ENCODE results near the gene AKAP13.

Gene AKAP13

DNA sequence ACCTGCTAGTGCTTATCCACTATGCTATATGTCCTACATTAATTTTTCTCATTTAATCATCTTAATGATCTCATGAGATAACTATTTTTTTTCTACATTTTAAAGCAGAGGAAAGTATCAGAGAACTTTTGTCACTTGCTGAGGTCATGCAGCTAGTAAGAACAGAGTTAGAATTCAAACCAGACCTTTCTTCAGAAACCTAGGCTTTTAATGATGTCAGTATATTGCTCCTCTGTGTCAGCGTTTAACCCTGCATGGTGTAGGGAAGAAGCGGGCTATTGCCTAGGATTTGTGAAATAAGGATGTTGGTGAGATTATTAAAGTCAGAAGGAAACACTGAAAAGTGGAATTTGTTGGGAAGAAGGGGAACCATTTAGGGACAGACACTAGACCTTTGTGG, 121.2 kb downstream of the AKAP13 start:
- Histone ChIP-seq H3K23ac (ENCODE audit: low read depth, low read length, poor library complexity) (no peak overlapping the region), H2BK5ac (ENCODE audit: low read length) (no peak overlapping the region), H3K4me2 (ENCODE audit: insufficient read depth, low read length, poor library complexity, severe bottlenecking) (no peak overlapping the region), H4K8ac (ENCODE audit: low read depth, low read length) (no peak overlapping the region), H2BK12ac (ENCODE audit: low read length) (no peak overlapping the region), H3K4me3 (ENCODE audit: low read length in 2 of 2) (no peak overlapping the region), H4K91ac (ENCODE audit: low read depth, low read length, poor library complexity) (no peak overlapping the region), H2BK120ac (ENCODE audit: low read depth, low read length) (no peak overlapping the region), H3K79me1 (ENCODE audit: low read depth, low read length) (no peaks in the 10 kb centered on the region), H2AK5ac (ENCODE audit: low read depth, low read length) (no peak overlapping the region), H3K4ac (ENCODE audit: low read length) (no peak overlapping the region), H3K14ac (ENCODE audit: low read length) (no peak overlapping the region), H2AFZ (ENCODE audit: low read length) (no peak overlapping the region), H3K9ac (ENCODE audit: low read depth, low read length, poor library complexity) (no peak overlapping the region), H3K27ac (replicated peaks; ENCODE audit: low read length) (no peak overlapping the region), H3K4me1 (ENCODE audit: control insufficient read depth in 2 of 2, insufficient read depth in 1 of 2, low read depth in 1 of 2, low read length in 2 of 2) (peaks cover 13 to 20% of the 10 kb centered on the region in 2 donors), H3K18ac (ENCODE audit: low read length) (no peak overlapping the region), H3K27me3 (ENCODE audit: control insufficient read depth in 3 of 3, insufficient read depth in 3 of 3, low read depth in 1 of 3, low read length in 3 of 3) (no peaks in the 10 kb centered on the region), H3K9me3 (replicated peaks in 1 of 2; ENCODE audit: control insufficient read depth in 2 of 2, insufficient read depth in 1 of 2, low read depth in 1 of 2, low read length in 2 of 2) (no peaks in the 10 kb centered on the region), H3K36me3 (replicated peaks in 1 of 2; ENCODE audit: control insufficient read depth in 2 of 2, insufficient read depth in 2 of 2, low read length in 2 of 2) (no peaks in the 10 kb centered on the region), H2BK15ac (ENCODE audit: low read length) (no peak overlapping the region)
- WGBS, 2 donors (ENCODE audit: extremely low coverage in 2 of 2, insufficient read length in 2 of 2, insufficient replicate concordance in 1 of 2), result no CpG with 5 or more reads among the region's 2 CpGs
- DNase-seq (ENCODE audit: low spot score), result no peak

DNA sequence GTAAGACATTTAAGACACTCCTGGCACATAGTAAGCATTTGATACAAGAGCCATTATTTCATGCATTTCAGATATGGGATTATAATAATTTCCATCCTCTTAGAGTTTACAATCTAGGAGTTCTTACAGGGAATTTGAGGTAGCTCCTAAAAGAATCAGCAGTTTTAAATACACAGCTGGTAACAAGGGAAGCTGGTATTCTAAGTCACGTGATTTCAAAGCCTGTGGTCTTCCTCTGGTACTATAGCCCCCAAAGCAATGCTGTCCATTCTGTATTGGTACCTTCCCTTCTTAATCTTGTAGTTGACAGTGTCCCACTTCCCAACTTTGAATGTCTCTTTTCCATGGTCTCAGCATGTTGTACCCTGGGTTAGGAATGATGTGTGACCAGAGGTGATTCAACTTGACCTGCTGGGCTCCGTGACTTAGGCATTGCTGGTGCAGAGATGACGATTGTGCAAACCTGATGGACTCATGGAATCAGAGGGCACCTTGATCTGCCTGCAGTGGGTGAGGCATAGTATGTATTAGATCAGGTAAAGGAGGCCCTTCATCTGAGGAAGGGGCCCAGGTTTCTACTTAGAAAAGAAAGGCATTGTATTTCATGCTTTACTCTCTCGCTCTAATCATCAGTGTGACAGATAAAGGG, 122.9 kb downstream of the AKAP13 start:
- H4K8ac ChIP-seq (ENCODE audit: low read depth, low read length), result no peak overlapping the region
- H3K9me3 ChIP-seq (replicated peaks in 1 of 2; ENCODE audit: control insufficient read depth in 2 of 2, insufficient read depth in 1 of 2, low read depth in 1 of 2, low read length in 2 of 2), result no peaks in the 10 kb centered on the region
- no peak overlapping the region for H4K91ac ChIP-seq (ENCODE audit: low read depth, low read length, poor library complexity)
- no peak for DNase-seq (ENCODE audit: low spot score)
- H3K4me2 ChIP-seq (ENCODE audit: insufficient read depth, low read length, poor library complexity, severe bottlenecking), result no peak overlapping the region
- WGBS, 2 donors (ENCODE audit: extremely low coverage in 2 of 2, insufficient read length in 2 of 2, insufficient replicate concordance in 1 of 2), result no CpG with 5 or more reads among the region's 4 CpGs
- no peak overlapping the region for H3K27ac ChIP-seq (replicated peaks; ENCODE audit: low read length)
- no peaks in the 10 kb centered on the region for H3K36me3 ChIP-seq (replicated peaks in 1 of 2; ENCODE audit: control insufficient read depth in 2 of 2, insufficient read depth in 2 of 2, low read length in 2 of 2)
- no peak overlapping the region for H2BK120ac ChIP-seq (ENCODE audit: low read depth, low read length)
- H2BK12ac ChIP-seq (ENCODE audit: low read length), result no peak overlapping the region
- H2AFZ ChIP-seq (ENCODE audit: low read length), result no peak overlapping the region
- H2BK5ac ChIP-seq (ENCODE audit: low read length), result no peak overlapping the region
- no peak overlapping the region for H3K4me3 ChIP-seq (ENCODE audit: low read length in 2 of 2)
- H3K18ac ChIP-seq (ENCODE audit: low read length), result peak overlapping the region; percentile 33
- H3K4me1 ChIP-seq (ENCODE audit: control insufficient read depth in 2 of 2, insufficient read depth in 1 of 2, low read depth in 1 of 2, low read length in 2 of 2), result peaks cover 16 to 20% of the 10 kb centered on the region in 2 donors
- H2AK5ac ChIP-seq (ENCODE audit: low read depth, low read length), result no peak overlapping the region
- no peaks in the 10 kb centered on the region for H3K79me1 ChIP-seq (ENCODE audit: low read depth, low read length)
- H3K9ac ChIP-seq (ENCODE audit: low read depth, low read length, poor library complexity), result no peak overlapping the region
- H3K4ac ChIP-seq (ENCODE audit: low read length), result no peak overlapping the region
- H3K23ac ChIP-seq (ENCODE audit: low read depth, low read length, poor library complexity), result no peak overlapping the region
- H3K14ac ChIP-seq (ENCODE audit: low read length), result no peak overlapping the region
- no peak overlapping the region for H2BK15ac ChIP-seq (ENCODE audit: low read length)
- no peaks in the 10 kb centered on the region for H3K27me3 ChIP-seq (ENCODE audit: control insufficient read depth in 3 of 3, insufficient read depth in 3 of 3, low read depth in 1 of 3, low read length in 3 of 3)

DNA sequence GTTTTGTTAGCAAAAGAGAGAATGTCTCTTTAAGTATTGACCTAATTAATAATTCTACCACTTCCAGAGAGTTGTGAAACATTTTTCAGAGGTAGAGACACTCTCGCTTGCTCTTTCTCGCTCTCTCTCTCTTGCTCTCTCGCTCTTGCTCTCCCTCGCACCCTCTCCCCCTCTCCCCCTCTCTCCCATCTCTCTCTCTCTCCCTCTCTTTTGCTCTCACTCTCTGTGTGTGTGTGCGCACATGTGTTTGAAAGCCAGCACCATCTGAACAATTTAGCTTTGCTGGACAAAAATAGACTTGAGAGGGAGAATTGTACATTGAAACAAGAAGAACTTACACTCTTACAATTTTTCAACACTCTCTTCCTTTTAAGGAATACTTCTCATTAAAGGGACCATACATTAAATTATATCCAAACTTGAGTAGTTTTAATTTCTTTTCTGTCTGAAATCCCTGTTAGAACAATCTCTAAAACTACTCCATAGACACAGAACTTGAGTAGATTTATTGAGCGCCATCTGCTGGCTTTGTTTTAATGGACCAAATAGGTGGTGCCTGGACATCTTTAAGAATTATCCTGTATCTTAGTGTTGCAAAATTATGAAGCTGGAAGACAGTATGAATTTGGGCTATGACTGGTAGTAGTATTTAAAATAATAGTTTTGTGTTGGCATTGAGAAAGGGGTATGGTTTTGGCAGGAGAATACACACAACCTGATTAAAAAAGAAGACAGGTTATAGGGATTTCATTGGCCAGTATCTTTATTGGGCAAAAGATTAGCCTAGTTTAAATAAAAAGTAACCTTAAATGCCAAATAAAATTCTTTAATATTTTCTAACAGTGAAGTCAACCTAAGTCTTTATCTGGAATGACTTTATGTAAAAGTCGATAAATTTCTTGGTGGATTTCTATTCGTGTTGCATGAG, 124.6 kb downstream of the AKAP13 start:
- Histone ChIP-seq H3K36me3 (replicated peaks in 1 of 2; ENCODE audit: control insufficient read depth in 2 of 2, insufficient read depth in 2 of 2, low read length in 2 of 2) (no peaks in the 10 kb centered on the region), H3K18ac (ENCODE audit: low read length) (no peak overlapping the region), H3K27ac (replicated peaks; ENCODE audit: low read length) (peak overlapping the region; percentile 48), H2AK5ac (ENCODE audit: low read depth, low read length) (no peak overlapping the region), H4K91ac (ENCODE audit: low read depth, low read length, poor library complexity) (no peak overlapping the region), H3K23ac (ENCODE audit: low read depth, low read length, poor library complexity) (no peak overlapping the region), H3K79me1 (ENCODE audit: low read depth, low read length) (no peaks in the 10 kb centered on the region), H4K8ac (ENCODE audit: low read depth, low read length) (no peak overlapping the region), H2BK5ac (ENCODE audit: low read length) (no peak overlapping the region), H3K27me3 (ENCODE audit: control insufficient read depth in 3 of 3, insufficient read depth in 3 of 3, low read depth in 1 of 3, low read length in 3 of 3) (no peaks in the 10 kb centered on the region), H3K4ac (ENCODE audit: low read length) (no peak overlapping the region), H3K4me3 (ENCODE audit: low read length in 2 of 2) (no peak overlapping the region), H3K9me3 (replicated peaks in 1 of 2; ENCODE audit: control insufficient read depth in 2 of 2, insufficient read depth in 1 of 2, low read depth in 1 of 2, low read length in 2 of 2) (no peaks in the 10 kb centered on the region), H2BK15ac (ENCODE audit: low read length) (no peak overlapping the region), H3K4me2 (ENCODE audit: insufficient read depth, low read length, poor library complexity, severe bottlenecking) (no peak overlapping the region), H3K4me1 (ENCODE audit: control insufficient read depth in 2 of 2, insufficient read depth in 1 of 2, low read depth in 1 of 2, low read length in 2 of 2) (peaks cover 8 to 15% of the 10 kb centered on the region in 2 donors), H2AFZ (ENCODE audit: low read length) (no peak overlapping the region), H2BK12ac (ENCODE audit: low read length) (no peak overlapping the region), H2BK120ac (ENCODE audit: low read depth, low read length) (no peak overlapping the region), H3K14ac (ENCODE audit: low read length) (no peak overlapping the region), H3K9ac (ENCODE audit: low read depth, low read length, poor library complexity) (no peak overlapping the region)
- WGBS, 2 donors (ENCODE audit: extremely low coverage in 2 of 2, insufficient read length in 2 of 2, insufficient replicate concordance in 1 of 2), result no CpG with 5 or more reads among the region's 8 CpGs
- peak; percentile 32 for DNase-seq (ENCODE audit: low spot score)

- Histone ChIP-seq H3K4me1 (ENCODE audit: control insufficient read depth in 2 of 2, insufficient read depth in 1 of 2, low read depth in 1 of 2, low read length in 2 of 2) (peaks cover 4 to 16% of the 10 kb centered on the region in 2 donors), H3K27ac (replicated peaks; ENCODE audit: low read length) (no peak overlapping the region), H4K91ac (ENCODE audit: low read depth, low read length, poor library complexity) (no peak overlapping the region), H3K9me3 (replicated peaks in 1 of 2; ENCODE audit: control insufficient read depth in 2 of 2, insufficient read depth in 1 of 2, low read depth in 1 of 2, low read length in 2 of 2) (no peaks in the 10 kb centered on the region), H3K4me2 (ENCODE audit: insufficient read depth, low read length, poor library complexity, severe bottlenecking) (no peak overlapping the region), H3K4me3 (ENCODE audit: low read length in 2 of 2) (no peak overlapping the region), H2BK5ac (ENCODE audit: low read length) (no peak overlapping the region), H3K18ac (ENCODE audit: low read length) (no peak overlapping the region), H2BK120ac (ENCODE audit: low read depth, low read length) (no peak overlapping the region), H3K36me3 (replicated peaks in 1 of 2; ENCODE audit: control insufficient read depth in 2 of 2, insufficient read depth in 2 of 2, low read length in 2 of 2) (no peaks in the 10 kb centered on the region), H2BK12ac (ENCODE audit: low read length) (no peak overlapping the region), H2AFZ (ENCODE audit: low read length) (no peak overlapping the region), H3K4ac (ENCODE audit: low read length) (no peak overlapping the region), H4K8ac (ENCODE audit: low read depth, low read length) (no peak overlapping the region), H3K14ac (ENCODE audit: low read length) (no peak overlapping the region), H2BK15ac (ENCODE audit: low read length) (no peak overlapping the region), H2AK5ac (ENCODE audit: low read depth, low read length) (no peak overlapping the region), H3K27me3 (ENCODE audit: control insufficient read depth in 3 of 3, insufficient read depth in 3 of 3, low read depth in 1 of 3, low read length in 3 of 3) (no peaks in the 10 kb centered on the region), H3K79me1 (ENCODE audit: low read depth, low read length) (no peaks in the 10 kb centered on the region), H3K23ac (ENCODE audit: low read depth, low read length, poor library complexity) (no peak overlapping the region), H3K9ac (ENCODE audit: low read depth, low read length, poor library complexity) (no peak overlapping the region)
- WGBS, 2 donors (ENCODE audit: extremely low coverage in 2 of 2, insufficient read length in 2 of 2, insufficient replicate concordance in 1 of 2), result no CpG with 5 or more reads among the region's 2 CpGs
- DNase-seq (ENCODE audit: low spot score), result no peak
Observed at GRCh38 chr15:85507114-85507513, 126.7 kb downstream of the AKAP13 start.

Measured in neuronal stem cell (in vitro differentiated cells).